HepG2 (cell line): ENCODE measurements around the gene RNF208. TPM values are rescaled to one million over a fixed set of nuclear protein-coding genes. Genes with fewer than 3 reads are reported as not detected.

Experiments used
- ATF7 ChIP-seq, 2 experiments: fragments of 450-650 bp in 1 of 2; sonication (generic) in 1 of 2; formaldehyde crosslinking in 1 of 2; IDR thresholded peaks; 2 replicates each; pipeline versions ENCODE4 v1.4.0 to v1.6.1; 2016 to 2020; ENCODE audit warnings: antibody characterized with exemption in 1 of 2, mild to moderate bottlenecking in 1 of 2, missing genetic modification reagents in 1 of 2
- CSRNP1 ChIP-seq: sonication (generic); formaldehyde crosslinking; IDR thresholded peaks from 2 replicates; pipeline ENCODE4 v1.8.1; 2023; ENCODE audit warnings: mild to moderate bottlenecking, missing genetic modification reagents
- EEA1 ChIP-seq: sonication (generic); formaldehyde crosslinking; IDR thresholded peaks from 2 replicates; pipeline ENCODE4 v1.5.1; 2020; ENCODE audit warnings: mild to moderate bottlenecking, missing genetic modification reagents, borderline replicate concordance
- ETS1 ChIP-seq: sonication (generic); formaldehyde crosslinking; IDR thresholded peaks from 2 replicates; pipeline ENCODE4 v1.4.0; 2020; ENCODE audit warnings: missing genetic modification reagents
- GABPB1 ChIP-seq: IDR thresholded peaks from 2 replicates; pipeline ENCODE4 v1.6.1; 2016; ENCODE audit warnings: mild to moderate bottlenecking, missing genetic modification reagents, moderate library complexity, missing compliant biosample characterization
- MYPOP ChIP-seq: sonication (generic); formaldehyde crosslinking; IDR thresholded peaks from 2 replicates; pipeline ENCODE4 v1.8.1; 2023; ENCODE audit warnings: mild to moderate bottlenecking, moderate library complexity, missing genetic modification reagents
- NAIF1 ChIP-seq: sonication (generic); formaldehyde crosslinking; IDR thresholded peaks from 2 replicates; pipeline ENCODE4 v1.5.0; 2020; ENCODE audit warnings: mild to moderate bottlenecking, missing genetic modification reagents, borderline replicate concordance
- NR0B2 ChIP-seq: sonication (generic); formaldehyde crosslinking; IDR thresholded peaks from 2 replicates; pipeline ENCODE4 v1.4.0; 2020; ENCODE audit warnings: mild to moderate bottlenecking, missing genetic modification reagents
- SCMH1 ChIP-seq: sonication (generic); formaldehyde crosslinking; IDR thresholded peaks from 2 replicates; pipeline ENCODE4 v1.9.0; 2021; ENCODE audit warnings: missing genetic modification reagents, mild to moderate bottlenecking, borderline replicate concordance
- SPEN ChIP-seq: sonication (generic); formaldehyde crosslinking; IDR thresholded peaks from 2 replicates; pipeline ENCODE4 v1.5.1; 2020; ENCODE audit warnings: low read depth, mild to moderate bottlenecking, missing genetic modification reagents
- THAP8 ChIP-seq: sonication (generic); formaldehyde crosslinking; IDR thresholded peaks from 2 replicates; pipeline ENCODE4 v1.5.1; 2020; ENCODE audit warnings: missing genetic modification reagents, mild to moderate bottlenecking, borderline replicate concordance
- THYN1 ChIP-seq: sonication (generic); formaldehyde crosslinking; IDR thresholded peaks from 2 replicates; pipeline ENCODE4 v1.8.1; 2023; ENCODE audit warnings: low read depth, mild to moderate bottlenecking, moderate library complexity, missing genetic modification reagents, borderline replicate concordance
- YEATS4 ChIP-seq: sonication (generic); formaldehyde crosslinking; IDR thresholded peaks from 2 replicates; pipeline ENCODE4 v1.4.0; 2020; ENCODE audit warnings: missing genetic modification reagents, borderline replicate concordance
- ZBTB42 ChIP-seq: sonication (generic); formaldehyde crosslinking; IDR thresholded peaks from 2 replicates; pipeline ENCODE4 v1.5.0; 2020; ENCODE audit warnings: mild to moderate bottlenecking, missing genetic modification reagents
- ZBTB49 ChIP-seq: sonication (generic); formaldehyde crosslinking; IDR thresholded peaks from 2 replicates; pipeline ENCODE4 v1.4.0; 2020; ENCODE audit warnings: missing genetic modification reagents, borderline replicate concordance
- ZNF329 ChIP-seq: sonication (generic); formaldehyde crosslinking; IDR thresholded peaks from 2 replicates; pipeline ENCODE4 v1.9.0; 2021; ENCODE audit warnings: low read depth, mild to moderate bottlenecking, missing genetic modification reagents
- ZNF574 ChIP-seq: sonication (generic); formaldehyde crosslinking; IDR thresholded peaks from 2 replicates; pipeline ENCODE4 v1.4.0; 2020; ENCODE audit warnings: missing genetic modification reagents
- polyA plus RNA-seq, 8 experiments: library from polyadenylated mRNA; depleted of rRNA in 3 of 8; stranded (reverse) in 7 of 8; unstranded in 1 of 8; fragments of >200 nt; fragmentation: Illumina TruSeq in 4 of 8; extraction: Trizol in 4 of 8; gene quantifications; 2 replicates each; pipeline versions ENCODE4 v1.2.1 to v1.2.3, GENCODE V29; 2011 to 2016; ENCODE audit warnings: low read depth in 4 of 8, missing spikeins in 1 of 8, mixed read lengths in 1 of 8; ENCODE audit not compliant: insufficient read depth in 1 of 8
- total RNA-seq, 5 experiments: library from RNA; depleted of rRNA; stranded (reverse); fragments of >200 nt; fragmentation: Illumina TruSeq; extraction: Trizol; gene quantifications; 2 replicates each; pipeline ENCODE4 v1.2.3, GENCODE V29; 2016; ENCODE audit warnings: low read depth in 1 of 5

The RNF208 gene
- total and polyA plus RNA-seq, 2 of the 13 experiments (the other 11 are each of a cell fraction or from before 2014, with no cell fraction given): 1.6 to 2.1 TPM

GRCh38 chr9:137221506-137222111 is 431 bp downstream of the RNF208 start (continued):
- TF ChIP-seq EEA1 (CRISPR knock-in tag) (no peak), MYPOP (no peak), ETS1 (CRISPR knock-in tag) (no peak), SCMH1 (CRISPR knock-in tag) (no peak), ATF7 (IDR thresholded peaks at IDR 0.05) (no peak), ATF7 (CRISPR knock-in tag; IDR thresholded peaks at IDR 0.05) (no peak), YEATS4 (CRISPR knock-in tag) (peak; percentile 33; the same call in 1 of the 2 replicates), ZNF329 (CRISPR knock-in tag) (peak; percentile 31; the same call in 1 of the 2 replicates), NR0B2 (CRISPR knock-in tag) (no peak), NAIF1 (no peak), THYN1 (CRISPR knock-in tag) (no peak), ZNF574 (CRISPR knock-in tag) (peak; percentile 39), ZBTB49 (CRISPR knock-in tag) (no peak), THAP8 (CRISPR knock-in tag) (no peak), SPEN (peak; percentile 73), GABPB1 (CRISPR knock-in tag) (peak; percentile 58; the same call in 1 of the 2 replicates), CSRNP1 (CRISPR knock-in tag) (0 out of 2 replicates have a peak, but pooled peaks have one; percentile 38), ZBTB42 (CRISPR knock-in tag) (no peak)
